ENCODE results near the gene SH3PXD2B. TPM values are rescaled to one million over a fixed set of nuclear protein-coding genes. Genes with fewer than 3 reads are reported as not detected.

Gene SH3PXD2B
- total and polyA plus RNA-seq, 2 donors (not counting 1 experiment from before 2014, with no cell fraction given), result not detected

DNA sequence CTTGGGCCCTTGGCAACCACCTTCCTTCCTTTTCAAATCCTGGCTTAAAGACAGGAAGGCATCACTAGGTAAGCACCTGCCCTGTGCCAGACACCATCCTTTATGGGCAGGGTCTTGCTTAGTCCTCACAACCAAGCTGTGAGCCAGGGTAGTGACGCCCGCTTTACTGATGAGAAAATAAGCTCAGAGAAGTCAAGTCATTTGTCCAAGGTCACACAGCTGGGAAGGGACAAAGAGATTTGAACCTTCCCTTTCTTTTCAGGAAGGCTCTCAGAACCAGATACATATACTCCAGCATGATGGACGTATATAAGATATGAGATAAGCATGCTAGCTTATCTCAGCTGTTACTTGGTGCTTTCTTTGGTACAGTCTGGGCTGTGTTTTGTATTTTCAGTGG, 76.9 kb downstream of the SH3PXD2B start:
- ATAC-seq (ENCODE audit: low read depth) (no peak), DNase-seq (no peak)
- H3K4me1 ChIP-seq (ENCODE audit: control insufficient read depth in 2 of 2, insufficient read depth in 2 of 2, low read length in 2 of 2), result no peaks in the 10 kb centered on the region
- H3K9ac ChIP-seq (ENCODE audit: low read length), result no peak overlapping the region
- Mint-ChIP-seq H3K4me3 (no peak overlapping the region), H3K4me1 (no peaks in the 10 kb centered on the region), H3K9me3 (ENCODE audit: insufficient read depth) (no peaks in the 10 kb centered on the region), H3K27me3 (peaks cover 2% of the 10 kb centered on the region), H3K27ac (no peak overlapping the region)
- intact Hi-C loops (cut with micrococcal nuclease), result no loop called here
- H3K27me3 ChIP-seq (replicated peaks in 1 of 4; ENCODE audit: control extremely low read depth in 1 of 4, control insufficient read depth in 3 of 4, insufficient read depth in 4 of 4, low read length in 3 of 4), result no peaks in the 10 kb centered on the region
- H3K4me3 ChIP-seq (ENCODE audit: control extremely low read depth in 1 of 5, extremely low read depth in 1 of 5, insufficient read depth in 1 of 5, low read depth in 2 of 5, low read length in 4 of 5), result no peak overlapping the region
- no peaks in the 10 kb centered on the region for H3K36me3 ChIP-seq (replicated peaks in 1 of 2; ENCODE audit: control extremely low read depth in 1 of 2, control insufficient read depth in 1 of 2, extremely low read depth in 1 of 2, insufficient read depth in 2 of 2, low read length in 1 of 2)
- POLR2A ChIA-PET, result no interaction called here
- peaks cover 0 to 5% (median 0%) of the 10 kb centered on the region in 3 donors for H3K9me3 ChIP-seq (ENCODE audit: control extremely low read depth in 1 of 3, control insufficient read depth in 2 of 3, insufficient read depth in 1 of 3, low read length in 2 of 3)
- no CpG with 5 or more reads among the region's 3 CpGs for WGBS (ENCODE audit: insufficient coverage)
- no peak overlapping the region for H3K27ac ChIP-seq (ENCODE audit: low read length in 2 of 2)
- no peaks in the 10 kb centered on the region for H4K20me1 ChIP-seq (ENCODE audit: control insufficient read depth, insufficient read depth, low read length, poor library complexity, severe bottlenecking)
- H3K4me2 ChIP-seq (replicated peaks; ENCODE audit: low read depth, low read length, poor library complexity, severe bottlenecking), result no peak overlapping the region
- H3K79me2 ChIP-seq (ENCODE audit: control insufficient read depth, insufficient read depth, low read length), result no peaks in the 10 kb centered on the region
- CTCF ChIA-PET, result no interaction called here
- TF ChIP-seq, protein P1, sequence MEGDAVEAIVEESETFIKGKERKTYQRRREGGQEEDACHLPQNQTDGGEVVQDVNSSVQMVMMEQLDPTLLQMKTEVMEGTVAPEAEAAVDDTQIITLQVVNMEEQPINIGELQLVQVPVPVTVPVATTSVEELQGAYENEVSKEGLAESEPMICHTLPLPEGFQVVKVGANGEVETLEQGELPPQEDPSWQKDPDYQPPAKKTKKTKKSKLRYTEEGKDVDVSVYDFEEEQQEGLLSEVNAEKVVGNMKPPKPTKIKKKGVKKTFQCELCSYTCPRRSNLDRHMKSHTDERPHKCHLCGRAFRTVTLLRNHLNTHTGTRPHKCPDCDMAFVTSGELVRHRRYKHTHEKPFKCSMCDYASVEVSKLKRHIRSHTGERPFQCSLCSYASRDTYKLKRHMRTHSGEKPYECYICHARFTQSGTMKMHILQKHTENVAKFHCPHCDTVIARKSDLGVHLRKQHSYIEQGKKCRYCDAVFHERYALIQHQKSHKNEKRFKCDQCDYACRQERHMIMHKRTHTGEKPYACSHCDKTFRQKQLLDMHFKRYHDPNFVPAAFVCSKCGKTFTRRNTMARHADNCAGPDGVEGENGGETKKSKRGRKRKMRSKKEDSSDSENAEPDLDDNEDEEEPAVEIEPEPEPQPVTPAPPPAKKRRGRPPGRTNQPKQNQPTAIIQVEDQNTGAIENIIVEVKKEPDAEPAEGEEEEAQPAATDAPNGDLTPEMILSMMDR (IDR thresholded peaks at IDR 0.05), result no peak
- no peak for TF ChIP-seq EZH2 (IDR thresholded peaks at IDR 0.05; ENCODE audit: borderline replicate concordance, insufficient read depth, low read depth, low read length, poor library complexity, severe bottlenecking)
- no peak overlapping the region for H2AFZ ChIP-seq (ENCODE audit: insufficient read depth, low read depth, low read length, poor library complexity, severe bottlenecking)

DNA sequence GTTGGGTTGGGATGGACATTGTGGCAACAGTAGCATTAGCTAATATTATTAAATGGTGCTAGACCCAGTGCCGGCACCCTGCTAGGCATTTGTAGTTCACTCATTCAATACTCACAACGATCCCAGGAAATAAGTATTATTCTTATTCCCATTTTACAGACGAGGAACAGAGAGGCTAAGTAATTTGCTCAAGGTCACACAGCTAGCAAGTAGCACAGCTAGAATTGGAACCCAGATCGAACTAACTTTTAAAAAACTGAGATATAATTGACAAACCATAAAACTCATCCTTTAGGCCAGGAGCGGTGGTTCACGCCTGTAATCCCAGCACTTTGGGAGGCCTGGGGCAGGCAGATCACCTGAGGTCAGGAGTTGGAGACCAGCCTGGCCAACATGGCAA, 79.5 kb downstream of the SH3PXD2B start:
- H3K27ac Mint-ChIP-seq, result no peak overlapping the region
- Histone ChIP-seq H3K36me3 (replicated peaks in 1 of 2; ENCODE audit: control extremely low read depth in 1 of 2, control insufficient read depth in 1 of 2, extremely low read depth in 1 of 2, insufficient read depth in 2 of 2, low read length in 1 of 2) (no peaks in the 10 kb centered on the region), H3K27ac (ENCODE audit: low read length in 2 of 2) (no peak overlapping the region), H3K4me2 (replicated peaks; ENCODE audit: low read depth, low read length, poor library complexity, severe bottlenecking) (no peak overlapping the region), H3K4me3 (ENCODE audit: control extremely low read depth in 1 of 5, extremely low read depth in 1 of 5, insufficient read depth in 1 of 5, low read depth in 2 of 5, low read length in 4 of 5) (no peak overlapping the region), H3K79me2 (ENCODE audit: control insufficient read depth, insufficient read depth, low read length) (no peaks in the 10 kb centered on the region), H3K9me3 (ENCODE audit: control extremely low read depth in 1 of 3, control insufficient read depth in 2 of 3, insufficient read depth in 1 of 3, low read length in 2 of 3) (peaks cover 5 to 22% (median 12%) of the 10 kb centered on the region in 3 donors), H2AFZ (ENCODE audit: insufficient read depth, low read depth, low read length, poor library complexity, severe bottlenecking) (no peak overlapping the region), H3K9ac (ENCODE audit: low read length) (no peak overlapping the region), H3K27me3 (replicated peaks in 1 of 4; ENCODE audit: control extremely low read depth in 1 of 4, control insufficient read depth in 3 of 4, insufficient read depth in 4 of 4, low read length in 3 of 4) (no peaks in the 10 kb centered on the region), H4K20me1 (ENCODE audit: control insufficient read depth, insufficient read depth, low read length, poor library complexity, severe bottlenecking) (no peaks in the 10 kb centered on the region), H3K4me1 (ENCODE audit: control insufficient read depth in 2 of 2, insufficient read depth in 2 of 2, low read length in 2 of 2) (no peaks in the 10 kb centered on the region)
- ATAC-seq (ENCODE audit: low read depth), result no peak
- H3K27me3 Mint-ChIP-seq, result peaks cover 2% of the 10 kb centered on the region
- CTCF ChIA-PET, result no interaction called here
- no peak for DNase-seq
- intact Hi-C loops (cut with micrococcal nuclease), result no loop called here
- no peak overlapping the region for H3K4me3 Mint-ChIP-seq
- POLR2A ChIA-PET, result no interaction called here
- WGBS (ENCODE audit: insufficient coverage), result 100% methylated on average over 3 of the region's 6 CpGs
- H3K9me3 Mint-ChIP-seq (ENCODE audit: insufficient read depth), result peaks cover 10% of the 10 kb centered on the region
- no peaks in the 10 kb centered on the region for H3K4me1 Mint-ChIP-seq
- TF ChIP-seq, protein P1 (IDR thresholded peaks at IDR 0.05), result no peak
- no peak for TF ChIP-seq EZH2 (IDR thresholded peaks at IDR 0.05; ENCODE audit: borderline replicate concordance, insufficient read depth, low read depth, low read length, poor library complexity, severe bottlenecking)

Data from B cell (primary cell).